Measurements from ENCODE around the gene COBLL1. TPM values are rescaled to one million over a fixed set of nuclear protein-coding genes. Genes with fewer than 3 reads are reported as not detected.
A peak's percentile ranks its signal among the peaks of the same experiment; 100 is the strongest.

The COBLL1 gene
- total RNA-seq, 1 donor from 2014 or later: 18.6 TPM

- Histone ChIP-seq H3K27me3 (ENCODE audit: insufficient read depth, low read length) (no peaks in the 10 kb centered on the region), H2AFZ (ENCODE audit: low read depth, low read length) (no peak overlapping the region), H3K4me2 (ENCODE audit: low read length) (no peak overlapping the region), H3K27ac (ENCODE audit: low read depth, low read length) (no peak overlapping the region), H4K20me1 (ENCODE audit: insufficient read depth, low read length) (no peaks in the 10 kb centered on the region), H3K9me3 (ENCODE audit: insufficient read depth, low read depth, low read length) (no peaks in the 10 kb centered on the region), H3K4me3 (ENCODE audit: insufficient read depth, low read depth, low read length) (no peak overlapping the region), H3K79me2 (ENCODE audit: insufficient read depth, low read length) (no peaks in the 10 kb centered on the region), H3K9ac (ENCODE audit: low read length) (no peak overlapping the region), H3K4me1 (ENCODE audit: insufficient read depth, low read length) (peaks cover 12% of the 10 kb centered on the region), H3K36me3 (ENCODE audit: insufficient read depth, low read length) (no peaks in the 10 kb centered on the region)
- peaks cover 6% of the 10 kb centered on the region for H3K4me1 Mint-ChIP-seq (ENCODE audit: low read depth, unreplicated experiment)
- FAIRE-seq (no peak), DNase-seq (ENCODE audit: low read depth) (no peak)
- no peaks in the 10 kb centered on the region for H3K27me3 Mint-ChIP-seq (ENCODE audit: low read depth, unreplicated experiment)
- no peaks in the 10 kb centered on the region for H3K36me3 Mint-ChIP-seq (ENCODE audit: low read depth, unreplicated experiment)
- no peaks in the 10 kb centered on the region for H3K9me3 Mint-ChIP-seq (ENCODE audit: unreplicated experiment)
- no peak overlapping the region for H3K27ac Mint-ChIP-seq (ENCODE audit: unreplicated experiment)
- no peak overlapping the region for H3K4me3 Mint-ChIP-seq (ENCODE audit: unreplicated experiment)
- no peak for TF ChIP-seq CTCF (IDR thresholded peaks at IDR 0.05; ENCODE audit: insufficient read depth, low read depth, low read length)
- no peak for TF ChIP-seq EZH2 (IDR thresholded peaks at IDR 0.05; ENCODE audit: insufficient read depth, low read length)
Measured at GRCh38 chr2:164843346-164843911, 1.8 kb upstream of the COBLL1 start.

- Mint-ChIP-seq H3K4me1 (ENCODE audit: low read depth, unreplicated experiment) (peaks cover 6% of the 10 kb centered on the region), H3K27ac (ENCODE audit: unreplicated experiment) (no peak overlapping the region), H3K27me3 (ENCODE audit: low read depth, unreplicated experiment) (no peaks in the 10 kb centered on the region), H3K4me3 (ENCODE audit: unreplicated experiment) (no peak overlapping the region), H3K9me3 (ENCODE audit: unreplicated experiment) (no peaks in the 10 kb centered on the region), H3K36me3 (ENCODE audit: low read depth, unreplicated experiment) (no peaks in the 10 kb centered on the region)
- peak overlapping the region; percentile 97 for H3K4me2 ChIP-seq (ENCODE audit: low read length)
- no peak overlapping the region for H3K9ac ChIP-seq (ENCODE audit: low read length)
- H3K36me3 ChIP-seq (ENCODE audit: insufficient read depth, low read length): no peaks in the 10 kb centered on the region
- peaks cover 12% of the 10 kb centered on the region for H3K4me1 ChIP-seq (ENCODE audit: insufficient read depth, low read length)
- no peak for TF ChIP-seq EZH2 (IDR thresholded peaks at IDR 0.05; ENCODE audit: insufficient read depth, low read length)
- TF ChIP-seq CTCF (IDR thresholded peaks at IDR 0.05; ENCODE audit: insufficient read depth, low read depth, low read length): no peak
- H3K79me2 ChIP-seq (ENCODE audit: insufficient read depth, low read length): peaks cover 5% of the 10 kb centered on the region
- no peaks in the 10 kb centered on the region for H3K9me3 ChIP-seq (ENCODE audit: insufficient read depth, low read depth, low read length)
- peak overlapping the region; percentile 78 for H3K4me3 ChIP-seq (ENCODE audit: insufficient read depth, low read depth, low read length)
- no peak overlapping the region for H3K27ac ChIP-seq (ENCODE audit: low read depth, low read length)
- no peaks in the 10 kb centered on the region for H3K27me3 ChIP-seq (ENCODE audit: insufficient read depth, low read length)
- H2AFZ ChIP-seq (ENCODE audit: low read depth, low read length): no peak overlapping the region
- FAIRE-seq (no peak), DNase-seq (ENCODE audit: low read depth) (no peak)
- no peaks in the 10 kb centered on the region for H4K20me1 ChIP-seq (ENCODE audit: insufficient read depth, low read length)
Measured at GRCh38 chr2:164842624-164842966, 972 bp upstream of the COBLL1 start.

GRCh38 chr2:164840930-164841718, 499 bp downstream of the COBLL1 start:
- FAIRE-seq: no peak
- H3K4me1 ChIP-seq (ENCODE audit: insufficient read depth, low read length): peaks cover 12% of the 10 kb centered on the region
- no peaks in the 10 kb centered on the region for H3K27me3 ChIP-seq (ENCODE audit: insufficient read depth, low read length)
- H4K20me1 ChIP-seq (ENCODE audit: insufficient read depth, low read length): no peaks in the 10 kb centered on the region
- Mint-ChIP-seq H3K4me1 (ENCODE audit: low read depth, unreplicated experiment) (peaks cover 6% of the 10 kb centered on the region), H3K27me3 (ENCODE audit: low read depth, unreplicated experiment) (no peaks in the 10 kb centered on the region), H3K36me3 (ENCODE audit: low read depth, unreplicated experiment) (no peaks in the 10 kb centered on the region), H3K9me3 (ENCODE audit: unreplicated experiment) (no peaks in the 10 kb centered on the region), H3K4me3 (ENCODE audit: unreplicated experiment) (peak overlapping the region; percentile 94), H3K27ac (ENCODE audit: unreplicated experiment) (peak overlapping the region; percentile 69)
- H3K4me3 ChIP-seq (ENCODE audit: insufficient read depth, low read depth, low read length): peak overlapping the region; percentile 78
- TF ChIP-seq CTCF (IDR thresholded peaks at IDR 0.05; ENCODE audit: insufficient read depth, low read depth, low read length) (no peak), EZH2 (IDR thresholded peaks at IDR 0.05; ENCODE audit: insufficient read depth, low read length) (no peak)
- H2AFZ ChIP-seq (ENCODE audit: low read depth, low read length): peak overlapping the region; percentile 93
- peak overlapping the region; percentile 75 for H3K27ac ChIP-seq (ENCODE audit: low read depth, low read length)
- peak; percentile 47 for DNase-seq (ENCODE audit: low read depth)
- no peaks in the 10 kb centered on the region for H3K9me3 ChIP-seq (ENCODE audit: insufficient read depth, low read depth, low read length)
- peaks cover 5% of the 10 kb centered on the region for H3K79me2 ChIP-seq (ENCODE audit: insufficient read depth, low read length)
- H3K9ac ChIP-seq (ENCODE audit: low read length): peak overlapping the region; percentile 90
- H3K36me3 ChIP-seq (ENCODE audit: insufficient read depth, low read length): no peaks in the 10 kb centered on the region
- peak overlapping the region; percentile 97 for H3K4me2 ChIP-seq (ENCODE audit: low read length)
